T-cell (primary cell): ENCODE results near the gene TM4SF20. TPM values are rescaled to one million over a fixed set of nuclear protein-coding genes. Genes with fewer than 3 reads are reported as not detected.
A peak's percentile ranks its signal among the peaks of the same experiment; 100 is the strongest.

Source experiments
- ATAC-seq, 4 experiments: fragments of 200-7000 bp in 3 of 4; fragments of 150-1000 bp in 1 of 4; cut with Tn5 transposase; replicated peaks in 1 of 4; 1 replicate in 3 of 4; 2 replicates in 1 of 4; pipeline ENCODE4 v1.10.0; 2021; ENCODE audit warnings: moderate library complexity in 3 of 4, mild to moderate bottlenecking in 2 of 4, moderate number of reproducible peaks in 1 of 4
- CTCF ChIA-PET, 2 donors: fragments of 300-600 bp; sonication (Branson Sonifier 250); formaldehyde crosslinking; loops; one replicate each; lab custom pipeline; 2022; ENCODE audit warnings: antibody characterized with exemption in 2 of 2; lab: Charles Lee
- POLR2A ChIA-PET, 2 donors: fragments of 300-600 bp; sonication (Branson Sonifier 250); formaldehyde crosslinking; loops; one replicate each; lab custom pipeline; 2022; ENCODE audit warnings: antibody characterized with exemption in 2 of 2; lab: Charles Lee
- DNase-seq, 35 experiments: peaks; one replicate each; pipeline versions ENCODE4 v3.0.0 to v3.0.0-alpha.2; 2013 to 2023
- H3K27ac ChIP-seq: one replicate; pipeline ENCODE4 v1.5.1; 2013; ENCODE audit warnings: low read length
- H3K27me3 ChIP-seq, 2 experiments: replicated peaks in 1 of 2; 1 replicate in 1 of 2; 2 replicates in 1 of 2; pipeline versions ENCODE4 v1.6.1 to v1.7.0; 2013; ENCODE audit warnings: low read length in 1 of 2, mixed read lengths in 1 of 2; ENCODE audit not compliant: control insufficient read depth in 2 of 2, insufficient read depth in 2 of 2; ENCODE audit errors: extremely low read depth in 1 of 2
- H3K36me3 ChIP-seq, 2 donors: 1 replicate in 1 of 2; 2 replicates in 1 of 2; pipeline versions ENCODE4 v1.6.1 to v1.7.0; 2013; ENCODE audit warnings: low read length in 1 of 2; ENCODE audit not compliant: control insufficient read depth in 2 of 2, insufficient read depth in 1 of 2; ENCODE audit errors: extremely low read depth in 1 of 2
- H3K4me1 ChIP-seq, 2 experiments: 1 replicate in 1 of 2; 2 replicates in 1 of 2; pipeline versions ENCODE4 v1.6.1 to v1.7.0; 2013; ENCODE audit warnings: low read length in 2 of 2, mixed read lengths in 1 of 2; ENCODE audit not compliant: insufficient read depth in 2 of 2, control insufficient read depth in 1 of 2; ENCODE audit errors: extremely low read depth in 1 of 2
- H3K4me3 ChIP-seq, 2 donors: 1 replicate in 1 of 2; 2 replicates in 1 of 2; pipeline versions ENCODE4 v1.5.1 to v1.7.0; 2013; ENCODE audit warnings: mild to moderate bottlenecking in 2 of 2, low read length in 1 of 2, moderate library complexity in 1 of 2; ENCODE audit not compliant: control insufficient read depth in 1 of 2; ENCODE audit errors: extremely low read depth in 1 of 2
- H3K9me3 ChIP-seq: 2 replicates; pipeline ENCODE4 v1.7.0; 2013
- H3K27ac Mint-ChIP-seq, 2 donors: one replicate each; pipeline ENCODE4 v1.8.0; 2020 to 2021; ENCODE audit warnings: mild to moderate bottlenecking in 2 of 2, mixed read lengths in 2 of 2
- H3K27me3 Mint-ChIP-seq, 2 donors: one replicate each; pipeline ENCODE4 v1.8.0; 2021 to 2022; ENCODE audit warnings: mixed read lengths in 2 of 2
- H3K36me3 Mint-ChIP-seq: one replicate; pipeline ENCODE4 v1.8.0; 2021; ENCODE audit warnings: mixed read lengths
- H3K4me1 Mint-ChIP-seq, 3 donors: one replicate each; pipeline ENCODE4 v1.8.0; 2020 to 2022; ENCODE audit warnings: mixed read lengths in 3 of 3, mild to moderate bottlenecking in 1 of 3
- H3K4me3 Mint-ChIP-seq, 3 donors: one replicate each; pipeline ENCODE4 v1.8.0; 2020 to 2022; ENCODE audit warnings: mild to moderate bottlenecking in 3 of 3, mixed read lengths in 3 of 3, moderate library complexity in 3 of 3
- H3K9me3 Mint-ChIP-seq, 3 donors: one replicate each; pipeline ENCODE4 v1.8.0; 2020 to 2022; ENCODE audit warnings: mixed read lengths in 3 of 3
- WGBS: methylation state at CpG from one replicate; pipeline ENCODE4 v1.1.5; 2013; ENCODE audit warnings: missing lambda C conversion rate; ENCODE audit not compliant: insufficient coverage; 5-methylcytosine and 5-hydroxymethylcytosine counted together
- total RNA-seq, 35 experiments: library from RNA in 6 of 35; stranded (reverse) in 6 of 35; fragments of 120-200 nt in 1 of 35; gene quantifications; one replicate each; pipeline versions ENCODE4 v1.2.1 to v1.2.4 and lab custom pipeline; 2013 to 2026

Gene TM4SF20
- total RNA-seq, 5 donors from 2014 or later (not counting 1 experiment from before 2014, with no cell fraction given) = not detected

- H3K27me3 Mint-ChIP-seq = no peaks in the 10 kb centered on the region
- ChIA-PET POLR2A (no interaction called here), CTCF (no interaction called here)
- Histone ChIP-seq H3K27me3 (no peaks in the 10 kb centered on the region), H3K36me3 (no peaks in the 10 kb centered on the region), H3K9me3 (no peaks in the 10 kb centered on the region), H3K4me3 (no peak overlapping the region), H3K27ac (no peak overlapping the region), H3K4me1 (peaks cover 5 to 10% of the 10 kb centered on the region in 2 experiments)
- no peaks in the 10 kb centered on the region for H3K36me3 Mint-ChIP-seq
- H3K27ac Mint-ChIP-seq = no peak overlapping the region
- ATAC-seq (no peak), DNase-seq (no peak)
- no peaks in the 10 kb centered on the region for H3K9me3 Mint-ChIP-seq
- peaks cover 26 to 33% (median 32%) of the 10 kb centered on the region in 3 donors for H3K4me1 Mint-ChIP-seq
- WGBS = 89% methylated on average over 2 of the region's 3 CpGs
- no peak overlapping the region for H3K4me3 Mint-ChIP-seq
These were observed 31.1 kb upstream of the TM4SF20 start for GRCh38 chr2:227410191-227410590.

- Histone ChIP-seq H3K27ac (no peak overlapping the region), H3K9me3 (no peaks in the 10 kb centered on the region), H3K36me3 (no peaks in the 10 kb centered on the region), H3K27me3 (no peaks in the 10 kb centered on the region), H3K4me1 (peaks cover 5 to 10% of the 10 kb centered on the region in 2 experiments), H3K4me3 (no peak overlapping the region)
- H3K4me1 Mint-ChIP-seq = peaks cover 32 to 43% (median 38%) of the 10 kb centered on the region in 3 donors
- H3K27ac Mint-ChIP-seq = no peak overlapping the region
- no peak for ATAC-seq
- H3K9me3 Mint-ChIP-seq = no peaks in the 10 kb centered on the region
- no peaks in the 10 kb centered on the region for H3K36me3 Mint-ChIP-seq
- ChIA-PET CTCF (no interaction called here), POLR2A (no interaction called here)
- no peak overlapping the region for H3K4me3 Mint-ChIP-seq
- no peak for DNase-seq
- no peaks in the 10 kb centered on the region for H3K27me3 Mint-ChIP-seq
- WGBS = 95% methylated on average over 15 of the region's 16 CpGs
These were observed 28.6 kb upstream of the TM4SF20 start for GRCh38 chr2:227407591-227408151.

GRCh38 chr2:227406177-227407031 lies 27.3 kb upstream of the TM4SF20 start:
- CTCF ChIA-PET = interaction anchor here (0.7 to 1.1 kb wide), 2 partner anchors 360 to 1305 kb away, joined by 3 to 4 read pairs; no protein-coding TSS in a partner anchor

DNA sequence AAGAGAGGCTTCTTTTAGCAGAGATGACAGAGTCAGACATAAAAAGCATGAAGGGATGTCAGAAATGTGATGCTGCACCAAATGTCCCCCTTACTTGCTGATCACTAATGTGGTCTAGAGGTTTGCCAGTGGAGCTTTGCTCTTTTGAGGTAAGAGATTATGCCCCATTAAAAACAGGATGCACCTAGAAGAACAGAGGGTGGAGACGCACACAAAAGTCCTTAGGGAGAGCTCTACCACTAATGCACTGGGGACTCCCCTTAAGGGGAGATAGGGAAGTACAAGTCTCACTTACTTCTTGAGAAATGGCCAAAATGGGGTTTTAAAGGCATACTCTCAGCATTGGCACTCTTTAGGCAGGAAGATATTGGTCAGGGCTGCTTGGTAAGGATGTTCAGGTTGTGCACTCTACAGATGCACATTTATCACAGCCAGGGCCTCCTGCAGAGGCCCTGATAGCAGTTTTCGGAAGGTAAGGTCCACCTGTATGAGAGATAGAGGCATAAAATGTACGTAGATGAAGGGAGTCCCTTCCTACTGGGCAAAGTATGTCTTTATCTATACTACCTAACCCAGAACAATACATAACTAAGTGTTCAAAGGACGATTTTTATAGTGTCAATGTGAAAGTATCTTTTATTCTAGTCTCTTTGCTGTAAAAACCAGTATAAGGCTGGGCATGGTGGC lies 25.6 kb upstream of the TM4SF20 start:
- Mint-ChIP-seq H3K9me3 (no peaks in the 10 kb centered on the region), H3K4me3 (no peak overlapping the region), H3K27ac (no peak overlapping the region), H3K36me3 (no peaks in the 10 kb centered on the region), H3K4me1 (peaks cover 19 to 24% (median 19%) of the 10 kb centered on the region in 3 donors), H3K27me3 (no peaks in the 10 kb centered on the region)
- no peaks in the 10 kb centered on the region for H3K9me3 ChIP-seq
- no peak overlapping the region for H3K4me3 ChIP-seq
- peak in 8 of 35 experiments; percentile 1 to 37 (median 10) for DNase-seq
- POLR2A ChIA-PET = interaction anchor here in 1 of 2 donors (0.8 kb wide), 1 partner anchor 423 kb away, joined by 10 read pairs; no protein-coding TSS in a partner anchor
- CTCF ChIA-PET = no interaction called here
- peak in 3 of 4 experiments; percentile 40 to 91 (median 60) for ATAC-seq
- no peaks in the 10 kb centered on the region for H3K36me3 ChIP-seq
- WGBS = no CpG with 5 or more reads among the region's 4 CpGs
- no peak overlapping the region for H3K27ac ChIP-seq
- peaks cover 0 to 3% of the 10 kb centered on the region in 2 experiments for H3K27me3 ChIP-seq
- H3K4me1 ChIP-seq = peaks cover 0 to 2% of the 10 kb centered on the region in 2 experiments

More at GRCh38 chr2:227406177-227407031, 27.3 kb upstream of the TM4SF20 start:
- Mint-ChIP-seq H3K4me1 (peaks cover 26 to 32% (median 27%) of the 10 kb centered on the region in 3 donors), H3K9me3 (no peaks in the 10 kb centered on the region), H3K27me3 (no peaks in the 10 kb centered on the region), H3K27ac (peak overlapping the region in 1 of 2 donors; percentile 62), H3K4me3 (no peak overlapping the region), H3K36me3 (no peaks in the 10 kb centered on the region)
- Histone ChIP-seq H3K4me1 (peaks cover 5% of the 10 kb centered on the region in 2 experiments), H3K36me3 (no peaks in the 10 kb centered on the region), H3K27me3 (no peaks in the 10 kb centered on the region), H3K4me3 (no peak overlapping the region), H3K27ac (no peak overlapping the region), H3K9me3 (no peaks in the 10 kb centered on the region)
- POLR2A ChIA-PET = no interaction called here
- DNase-seq = peak in 1 of 35 experiments; percentile 22
- ATAC-seq = peak in 1 of 4 experiments; percentile 33
- 11% methylated on average over 5 of the region's 7 CpGs for WGBS

- Mint-ChIP-seq H3K36me3 (no peaks in the 10 kb centered on the region), H3K27ac (no peak overlapping the region), H3K4me3 (no peak overlapping the region), H3K9me3 (no peaks in the 10 kb centered on the region), H3K27me3 (no peaks in the 10 kb centered on the region), H3K4me1 (peaks cover 19 to 29% (median 24%) of the 10 kb centered on the region in 3 donors)
- ATAC-seq (no peak), DNase-seq (no peak)
- POLR2A ChIA-PET = no interaction called here
- CTCF ChIA-PET = no interaction called here
- Histone ChIP-seq H3K4me3 (no peak overlapping the region), H3K27me3 (peaks cover 0 to 3% of the 10 kb centered on the region in 2 experiments), H3K27ac (no peak overlapping the region), H3K4me1 (peaks cover 0 to 2% of the 10 kb centered on the region in 2 experiments), H3K36me3 (no peaks in the 10 kb centered on the region), H3K9me3 (no peaks in the 10 kb centered on the region)
- no CpG with 5 or more reads among the region's 4 CpGs for WGBS
These were observed 23.9 kb upstream of the TM4SF20 start for GRCh38 chr2:227402959-227403358.

DNA sequence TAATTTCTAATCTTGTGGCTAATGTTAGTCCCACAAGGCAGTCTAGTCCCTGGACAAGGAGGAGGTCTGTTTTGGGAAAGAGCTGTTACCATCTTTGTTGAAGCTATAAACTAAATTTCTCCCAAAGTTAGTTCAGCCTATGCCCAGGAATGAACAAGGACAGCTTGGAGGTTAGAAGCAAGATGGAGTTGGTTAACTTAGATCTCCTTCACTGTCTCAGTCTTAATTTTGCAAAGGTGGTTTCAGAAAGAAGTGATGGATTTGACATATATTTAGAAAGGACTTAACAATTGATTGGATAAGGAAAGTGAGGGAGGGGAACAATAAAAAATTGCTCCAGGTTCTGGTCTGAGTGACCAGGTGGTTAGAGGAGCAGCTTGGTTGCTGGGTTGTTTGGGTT lies 23.2 kb upstream of the TM4SF20 start:
- H3K27ac Mint-ChIP-seq = no peak overlapping the region
- Histone ChIP-seq H3K9me3 (no peaks in the 10 kb centered on the region), H3K27me3 (peaks cover 0 to 3% of the 10 kb centered on the region in 2 experiments), H3K4me3 (no peak overlapping the region), H3K27ac (no peak overlapping the region), H3K4me1 (peaks cover 0 to 5% of the 10 kb centered on the region in 2 experiments), H3K36me3 (no peaks in the 10 kb centered on the region)
- POLR2A ChIA-PET = no interaction called here
- ATAC-seq (no peak), DNase-seq (no peak)
- H3K36me3 Mint-ChIP-seq = no peaks in the 10 kb centered on the region
- CTCF ChIA-PET = no interaction called here
- no peak overlapping the region for H3K4me3 Mint-ChIP-seq
- no peaks in the 10 kb centered on the region for H3K27me3 Mint-ChIP-seq
- no peaks in the 10 kb centered on the region for H3K9me3 Mint-ChIP-seq
- H3K4me1 Mint-ChIP-seq = peaks cover 25 to 35% (median 28%) of the 10 kb centered on the region in 3 donors
